GM12878 (cell line): Measurements from ENCODE around the gene DNMT3A. TPM values are rescaled to one million over a fixed set of nuclear protein-coding genes. Genes with fewer than 3 reads are reported as not detected.

Experiments
- ATAC-seq: fragments of 200-7000 bp; cut with Tn5 transposase; 3 replicates; pipeline ENCODE4 v1.9.1; 2020; ENCODE audit warnings: mild to moderate bottlenecking, moderate library complexity
- BruUV-seq: library from RNA; stranded (reverse); fragments of 400-500 nt; replicated peaks from 2 replicates; lab custom pipeline; 2021; lab: Mats Ljungman, UMichigan
- CTCF ChIA-PET: fragments of 300-600 bp; sonication (Branson Sonifier 250); formaldehyde crosslinking; extraction: SDS; loops from one replicate; lab custom pipeline; 2021; ENCODE audit warnings: inconsistent platforms; lab: Yijun Ruan, JAX
- POLR2A ChIA-PET: fragments of 350-600 bp; formaldehyde crosslinking; extraction: SDS; loops from one replicate; lab custom pipeline; 2021; ENCODE audit warnings: inconsistent platforms; lab: Charles Lee
- RAD21 ChIA-PET: fragments of 300-600 bp; sonication (Branson Sonifier 250); formaldehyde crosslinking; loops from one replicate; lab custom pipeline; 2023; ENCODE audit warnings: antibody characterized with exemption; ENCODE audit not compliant: unreplicated experiment; lab: Charles Lee
- SMC1A ChIA-PET: fragments of 300-600 bp; sonication (Branson Sonifier 250); formaldehyde crosslinking; loops from one replicate; lab custom pipeline; 2023; ENCODE audit not compliant: unreplicated experiment, uncharacterized antibody; lab: Charles Lee
- DNase-seq: peaks from one replicate; pipeline ENCODE4 v3.0.0-alpha.2; 2011; ENCODE audit warnings: low read depth, low spot score
- FAIRE-seq: peaks from 3 replicates; lab custom pipeline; 2011; peaks lifted over from hg19 to GRCh38; lab: Jason Lieb, UNC
- H2AFZ ChIP-seq: 2 replicates; pipeline ENCODE4 v1.6.0; 2011; ENCODE audit warnings: low read depth, low read length, control low read depth; ENCODE audit not compliant: control insufficient read depth
- H3K27ac ChIP-seq: 2 replicates; pipeline ENCODE4 v1.5.1; 2011; ENCODE audit warnings: control low read depth; ENCODE audit not compliant: control insufficient read depth, insufficient read depth
- H3K27me3 ChIP-seq, 2 experiments: replicated peaks in 1 of 2; 2 replicates each; pipeline versions ENCODE4 v1.6.0 to v1.6.1; 2011; ENCODE audit warnings: low read length in 1 of 2; ENCODE audit not compliant: control insufficient read depth in 2 of 2, insufficient read depth in 2 of 2
- H3K36me3 ChIP-seq, 2 experiments: 2 replicates each; pipeline ENCODE4 v1.5.1; 2011; ENCODE audit warnings: low read length in 1 of 2; ENCODE audit not compliant: control insufficient read depth in 2 of 2, insufficient read depth in 2 of 2
- H3K4me1 ChIP-seq: 2 replicates; pipeline ENCODE4 v1.6.1; 2011; ENCODE audit warnings: mild to moderate bottlenecking, low read length, moderate library complexity, mixed read lengths; ENCODE audit not compliant: control insufficient read depth, insufficient read depth
- H3K4me2 ChIP-seq: 2 replicates; pipeline ENCODE4 v1.6.0; 2011; ENCODE audit warnings: control low read depth; ENCODE audit not compliant: control insufficient read depth, insufficient read depth
- H3K4me3 ChIP-seq: fragments of 200-600 bp; sonication (generic); 2 replicates; pipeline ENCODE4 v1.5.1; 2016
- H3K79me2 ChIP-seq: 2 replicates; pipeline ENCODE4 v1.6.0; 2011; ENCODE audit warnings: low read length; ENCODE audit not compliant: control insufficient read depth, insufficient read depth
- H3K9ac ChIP-seq: 2 replicates; pipeline ENCODE4 v1.8.0; 2011; ENCODE audit warnings: low read length, control low read depth, mixed read lengths; ENCODE audit not compliant: control insufficient read depth, insufficient read depth
- H3K9me3 ChIP-seq: replicated peaks from 3 replicates; pipeline ENCODE4 v1.5.1; 2011; ENCODE audit warnings: mild to moderate bottlenecking, low read length; ENCODE audit not compliant: control insufficient read depth, insufficient read depth
- H4K20me1 ChIP-seq: 2 replicates; pipeline ENCODE4 v1.6.0; 2011; ENCODE audit not compliant: control insufficient read depth, insufficient read depth
- CBX5 ChIP-seq: sonication (generic); IDR thresholded peaks from 2 replicates; pipeline ENCODE4 v1.6.1; 2016; ENCODE audit warnings: low read depth, moderate library complexity, mild to moderate bottlenecking, inconsistent platforms
- NFYB ChIP-seq: IDR thresholded peaks from 2 replicates; pipeline ENCODE4 v1.6.1; 2011; ENCODE audit warnings: low read depth, mild to moderate bottlenecking, low read length, improper control_type of control experiment, moderate library complexity; ENCODE audit not compliant: insufficient read depth
- NR2C2 ChIP-seq: IDR thresholded peaks from 2 replicates; pipeline ENCODE4 v1.6.1; 2011; ENCODE audit warnings: borderline replicate concordance, low read depth; ENCODE audit not compliant: control insufficient read depth, insufficient read length
- POLR2AphosphoS2 ChIP-seq: IDR thresholded peaks from 2 replicates; pipeline ENCODE4 v1.6.1; 2011; ENCODE audit warnings: low read depth, mild to moderate bottlenecking, low read length, improper control_type of control experiment, moderate library complexity
- SPI1 ChIP-seq: IDR thresholded peaks from 2 replicates; pipeline ENCODE4 v1.6.1; 2011; ENCODE audit warnings: low read depth, mild to moderate bottlenecking, low read length, moderate library complexity, borderline replicate concordance; ENCODE audit not compliant: insufficient read depth
- SRF ChIP-seq, 2 experiments: IDR thresholded peaks; 2 replicates each; pipeline ENCODE4 v1.6.1; 2011; ENCODE audit warnings: low read depth in 2 of 2, low read length in 2 of 2, mild to moderate bottlenecking in 1 of 2, moderate library complexity in 1 of 2
- TARDBP ChIP-seq: IDR thresholded peaks from 2 replicates; pipeline ENCODE4 v1.6.1; 2016; ENCODE audit warnings: borderline replicate concordance
- TBL1XR1 ChIP-seq: IDR thresholded peaks from 2 replicates; pipeline ENCODE4 v1.6.1; 2012; ENCODE audit warnings: low read depth, low read length, improper control_type of control experiment
- USF1 ChIP-seq: IDR thresholded peaks from 2 replicates; pipeline ENCODE4 v1.6.1; 2011; ENCODE audit warnings: borderline replicate concordance, low read depth, mild to moderate bottlenecking, moderate library complexity, mixed read lengths, low read length; ENCODE audit not compliant: insufficient read depth; ENCODE audit errors: extremely low read length
- WGBS: methylation state at CpG from one replicate; pipeline ENCODE4 v1.1.6; 2016; ENCODE audit warnings: low lambda C conversion rate; ENCODE audit not compliant: insufficient replicate concordance, insufficient coverage; ENCODE audit errors: missing lambda C conversion rate; 5-methylcytosine and 5-hydroxymethylcytosine counted together
- in situ Hi-C: fragments of 300-500 bp; cut with MboI; formaldehyde crosslinking; loops from 9 replicates; pipeline ENCODE4 v1.14.3; 2018; ENCODE audit warnings: mixed read lengths
- intact Hi-C: fragments of 100-400 bp; cut with micrococcal nuclease; formaldehyde crosslinking; loops from one replicate; pipeline ENCODE4 v1.14.2; 2022; ENCODE audit not compliant: unreplicated experiment
- polyA plus RNA-seq, 11 experiments: library from polyadenylated mRNA; depleted of rRNA in 4 of 11; unstranded in 6 of 11; stranded (reverse) in 5 of 11; fragments of >200 nt; fragmentation: Nextera tagmentation in 4 of 11; fragmentation: Illumina TruSeq in 1 of 11; extraction: Ambion mirVana in 4 of 11; extraction: Trizol in 1 of 11; gene quantifications; 1 replicate in 1 of 11; 2 replicates in 10 of 11; pipeline versions ENCODE4 v1.2.1 to v1.2.3, GENCODE V29; 2011 to 2016; ENCODE audit warnings: inconsistent platforms in 2 of 11, missing spikeins in 2 of 11, low read depth in 1 of 11
- total RNA-seq, 4 experiments: library from RNA; depleted of rRNA in 3 of 4; stranded (reverse); fragments of >200 nt in 3 of 4; fragmentation: Illumina TruSeq in 1 of 4; extraction: Trizol in 1 of 4; gene quantifications; 2 replicates each; pipeline versions ENCODE4 v1.2.1 to v1.2.3, GENCODE V29; 2013 to 2021

DNMT3A gene
- total and polyA plus RNA-seq, 10 of the 15 experiments (the other 5 are each of a cell fraction or from before 2014, with no cell fraction given) = 7.4 to 51.6 (median 17.4) TPM

- TF ChIP-seq SPI1 (no peak), POLR2AphosphoS2 (no peak), NFYB (no peak), NR2C2 (no peak), USF1 (no peak)
Measured at GRCh38 chr2:25255745-25256487, 85.8 kb downstream of the DNMT3A start (continued).

- BruUV-seq = no TSS peak
- H3K36me3 ChIP-seq = peaks cover 0 to 3% of the 10 kb centered on the region in 2 experiments; a peak in 3 of 4 replicates
- intact Hi-C loops (no loop called here), in situ Hi-C loops (no loop called here)
- FAIRE-seq (no peak), ATAC-seq (no peak), DNase-seq (no peak)
- no peak overlapping the region for H2AFZ ChIP-seq
- CTCF ChIA-PET = no interaction called here
- H3K9me3 ChIP-seq = no peaks in the 10 kb centered on the region
- no peak overlapping the region for H3K4me2 ChIP-seq
- no peak overlapping the region for H3K27ac ChIP-seq
- H3K27me3 ChIP-seq = no peaks in the 10 kb centered on the region
- no peak overlapping the region for H3K4me3 ChIP-seq
- peaks cover 11% of the 10 kb centered on the region for H3K4me1 ChIP-seq
- TF ChIP-seq CBX5 (no peak), TARDBP (no peak), SRF (IDR thresholded peaks at IDR 0.05; ENCODE audit: low read depth in 2 of 2, low read length in 2 of 2) (0 out of 4 replicates have a peak, but pooled peaks of 1 of the 2 experiments have one; percentile 23), TBL1XR1 (no peak)
- 0% methylated on average over 1 of the region's 1 CpG for WGBS
- SMC1A ChIA-PET = no interaction called here
- peaks cover 15% of the 10 kb centered on the region for H3K79me2 ChIP-seq
- POLR2A ChIA-PET = no interaction called here
- H4K20me1 ChIP-seq = no peaks in the 10 kb centered on the region
- RAD21 ChIA-PET = no interaction called here
- no peak overlapping the region for H3K9ac ChIP-seq
Measured at GRCh38 chr2:25254961-25255360, 86.8 kb downstream of the DNMT3A start.
